Right cardiac atrium (tissue), 5 donors: ENCODE data around the gene C19orf25. TPM values are rescaled to one million over a fixed set of nuclear protein-coding genes. Genes with fewer than 3 reads are reported as not detected.

Experiments
- ATAC-seq, 2 donors: fragments of 200-7000 bp; cut with Tn5 transposase; one replicate each; pipeline versions ENCODE4 v1.8.0 to v1.9.1; 2020; ENCODE audit warnings: moderate library complexity in 2 of 2, mild to moderate bottlenecking in 1 of 2
- DNase-seq, 3 donors: peaks; one replicate each; pipeline ENCODE4 v3.0.0-alpha.2; 2020
- H3K27ac ChIP-seq: one replicate; pipeline ENCODE4 v1.5.1; 2013; ENCODE audit warnings: mild to moderate bottlenecking, low read length, control low read depth, moderate library complexity
- H3K27me3 ChIP-seq: one replicate; pipeline ENCODE4 v1.6.1; 2013; ENCODE audit not compliant: control insufficient read depth, insufficient read depth
- H3K4me1 ChIP-seq: one replicate; pipeline ENCODE4 v1.6.1; 2013; ENCODE audit warnings: low read length; ENCODE audit not compliant: control insufficient read depth, insufficient read depth
- H3K4me3 ChIP-seq: one replicate; pipeline ENCODE4 v1.5.1; 2013; ENCODE audit warnings: low read length, control low read depth
- H3K9me3 ChIP-seq: one replicate; pipeline ENCODE4 v1.6.1; 2013; ENCODE audit warnings: low read length; ENCODE audit not compliant: control insufficient read depth
- WGBS: extraction: QIAGEN DNeasy Blood & Tissue Kit; methylation state at CpG from one replicate; pipeline ENCODE4 v1.1.7; 2013; 5-methylcytosine and 5-hydroxymethylcytosine counted together
- intact Hi-C, 4 donors: fragments of 100-400 bp; cut with DNase I; formaldehyde crosslinking; loops; one replicate each; pipeline versions ENCODE4 v1.11.0 to v1.14.0; 2022 to 2023
- polyA plus RNA-seq: library from polyadenylated mRNA; stranded (reverse); fragments of 200-250 nt; gene quantifications from one replicate; pipeline ENCODE4 v1.2.3, GENCODE V29; 2013
- total RNA-seq, 4 donors: library from RNA; stranded (reverse); fragmentation: NEBNext Ultra II Directional; extraction: Animal tissue kit (Norgen Biotek cat#: 25700); gene quantifications; one replicate each; pipeline ENCODE4 v1.2.1, GENCODE V29; 2021
- donor health status: healthy with polysubstance abuse.
- donor health status: DM: no; HTN: yes; CAD: no.
- donor health status: DM: no; HTN: no; CAD: no.
- donor health status: DM: no; HTN: yes; CAD: no; lungs with severe emphysema.
- donor health status: DM: yes; HTN: yes; CAD: no.

The C19orf25 gene
- total and polyA plus RNA-seq, 5 donors, result 14.4 to 23.6 (median 18.2) TPM

DNA sequence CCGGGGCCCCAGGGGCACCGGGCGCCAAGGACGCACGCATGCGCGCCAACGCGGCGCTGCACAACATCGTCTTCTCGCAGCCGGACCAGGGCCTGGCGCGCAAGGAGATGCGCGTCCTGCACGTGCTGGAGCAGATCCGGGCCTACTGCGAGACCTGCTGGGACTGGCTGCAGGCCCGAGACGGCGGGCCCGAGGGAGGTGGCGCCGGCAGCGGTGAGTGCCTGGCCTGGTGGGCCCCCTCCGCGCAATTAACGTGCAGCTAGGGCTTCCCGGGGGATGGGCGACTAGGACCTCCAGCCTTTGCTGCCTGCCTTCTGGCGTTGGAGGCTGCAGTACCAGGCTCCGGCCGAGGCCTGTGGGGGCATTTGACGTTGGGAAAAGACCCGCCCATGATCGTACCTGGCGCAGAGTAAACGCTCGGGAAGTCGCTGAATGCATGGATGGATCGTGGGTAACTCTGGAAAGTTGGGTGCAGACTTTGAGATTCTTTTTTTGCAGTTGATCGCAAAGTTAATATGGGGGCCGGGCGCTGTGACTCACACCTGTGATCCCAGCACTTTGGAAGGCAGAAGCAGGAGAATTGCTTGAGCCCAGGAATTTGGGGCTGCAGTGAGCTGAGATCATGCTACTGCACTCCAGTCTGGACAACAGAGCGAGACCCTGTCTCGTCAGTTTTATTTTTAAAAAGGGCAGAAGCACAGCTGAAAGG lies 21.8 kb downstream of the C19orf25 start:
- no peak for ATAC-seq
- H3K4me3 ChIP-seq, result no peak overlapping the region
- H3K4me1 ChIP-seq, result no peaks in the 10 kb centered on the region
- DNase-seq, result peak in 2 of 3 donors; percentile 42 to 62
- no peak overlapping the region for H3K27ac ChIP-seq
- no peaks in the 10 kb centered on the region for H3K9me3 ChIP-seq
- no peaks in the 10 kb centered on the region for H3K27me3 ChIP-seq
- WGBS, result 14% methylated on average over 48 of the region's 48 CpGs
- intact Hi-C loops, result no loop called here

DNA sequence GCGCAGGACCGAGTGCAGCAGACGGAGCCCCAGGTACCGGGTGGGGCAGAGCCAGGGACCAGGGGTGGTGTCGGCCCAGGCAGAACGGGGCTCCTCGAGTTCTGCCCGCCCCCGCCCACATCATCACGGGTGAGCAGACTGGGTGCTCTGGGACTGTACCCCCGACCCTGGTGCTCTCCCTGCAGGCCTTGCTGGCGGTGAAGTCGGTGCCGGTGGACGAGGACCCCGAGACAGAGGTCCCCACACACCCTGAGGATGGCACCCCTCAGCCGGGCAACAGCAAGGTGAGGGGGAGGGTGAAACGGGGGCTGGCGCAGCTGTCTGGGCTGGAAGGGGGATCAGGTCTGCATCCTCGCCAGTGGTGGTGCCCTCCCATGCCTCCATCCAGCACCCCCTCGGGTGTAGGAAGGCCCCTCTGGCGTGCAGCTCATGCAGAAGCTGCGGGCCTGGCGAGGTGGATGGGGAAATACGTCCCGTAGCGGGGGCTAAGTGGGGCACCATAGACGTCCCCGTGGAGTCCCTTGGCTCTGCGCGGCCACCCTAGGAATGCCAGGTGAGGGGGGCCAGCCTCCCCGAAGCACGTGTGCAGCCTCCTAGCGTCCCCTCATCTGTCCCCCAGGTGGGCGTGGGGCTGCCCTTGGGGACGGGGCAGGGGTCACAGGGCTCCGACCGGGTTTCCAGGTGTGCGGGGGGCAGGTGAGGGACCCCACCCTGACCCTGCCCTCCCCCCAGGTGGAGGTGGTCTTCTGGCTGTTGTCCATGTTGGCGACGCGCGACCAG lies 22.7 kb downstream of the C19orf25 start:
- H3K27me3 ChIP-seq, result no peaks in the 10 kb centered on the region
- WGBS, result 23% methylated on average over 43 of the region's 43 CpGs
- DNase-seq (peak in 1 of 3 donors; percentile 49), ATAC-seq (no peak)
- H3K4me1 ChIP-seq, result no peaks in the 10 kb centered on the region
- no peaks in the 10 kb centered on the region for H3K9me3 ChIP-seq
- H3K27ac ChIP-seq, result no peak overlapping the region
- no peak overlapping the region for H3K4me3 ChIP-seq
- intact Hi-C loops, result no loop called here

DNA sequence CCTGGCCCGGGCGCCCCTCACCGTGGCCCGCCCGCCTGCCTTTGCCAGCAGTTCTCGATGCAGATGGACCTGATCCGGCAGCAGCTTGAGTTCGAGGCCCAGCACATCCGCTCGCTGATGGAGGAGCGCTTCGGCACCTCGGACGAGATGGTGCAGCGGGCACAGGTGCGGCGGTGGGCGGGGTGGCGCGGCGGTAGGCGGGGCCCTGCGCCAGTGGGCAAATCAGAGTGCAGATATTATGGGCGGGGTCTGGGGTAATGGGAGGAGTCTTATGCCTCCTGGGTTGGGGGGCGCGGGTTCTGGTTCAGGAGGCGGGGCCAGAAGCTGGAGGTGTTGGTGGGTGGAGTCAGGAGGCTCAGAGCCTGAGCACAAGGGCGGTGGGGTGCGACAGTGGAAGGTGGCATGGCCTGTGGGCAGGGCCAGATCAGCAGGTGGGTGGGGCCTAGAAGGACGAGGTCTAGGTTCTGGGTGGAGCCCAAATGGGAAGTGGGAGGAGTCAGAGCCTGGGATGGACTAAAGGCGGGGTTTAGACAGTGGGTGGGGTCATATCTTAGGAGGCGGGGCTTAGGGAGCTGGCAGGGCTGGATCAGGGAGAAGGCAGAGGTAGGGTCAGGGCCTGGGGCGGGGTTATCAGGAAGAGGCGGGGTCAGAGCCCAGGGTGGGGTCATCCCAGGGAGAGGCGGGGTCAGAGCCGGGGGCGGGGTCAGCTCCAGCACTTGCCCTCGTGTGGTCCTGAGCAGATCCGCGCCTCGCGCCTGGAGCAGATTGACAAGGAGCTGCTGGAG lies 23.5 kb downstream of the C19orf25 start:
- ATAC-seq, result peak; percentile 35 to 60
- Histone ChIP-seq H3K4me1 (no peaks in the 10 kb centered on the region), H3K4me3 (no peak overlapping the region), H3K27ac (no peak overlapping the region), H3K9me3 (no peaks in the 10 kb centered on the region), H3K27me3 (no peaks in the 10 kb centered on the region)
- DNase-seq, result peak; percentile 56 to 77 (median 74)
- intact Hi-C loops, result no loop called here
- 4% methylated on average over 42 of the region's 42 CpGs for WGBS

DNA sequence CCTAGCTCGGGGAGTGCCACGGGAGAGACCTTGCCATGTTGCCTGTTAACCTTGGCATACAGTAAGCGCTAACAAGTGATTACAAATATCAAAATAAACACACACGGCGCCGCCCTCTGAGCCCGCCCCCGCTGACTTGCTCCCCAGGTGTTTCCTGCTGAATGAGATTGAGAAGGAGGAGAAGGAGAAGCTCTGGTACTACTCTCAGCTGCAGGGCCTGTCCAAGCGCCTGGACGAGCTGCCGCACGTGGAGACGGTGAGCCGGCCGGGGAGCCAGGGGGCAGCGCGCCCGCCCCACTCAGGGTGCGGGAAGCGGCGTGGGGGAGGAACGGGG lies 24.0 kb downstream of the C19orf25 start:
- H3K9me3 ChIP-seq, result no peaks in the 10 kb centered on the region
- no peak overlapping the region for H3K27ac ChIP-seq
- no peaks in the 10 kb centered on the region for H3K27me3 ChIP-seq
- ATAC-seq (no peak), DNase-seq (peak in 1 of 3 donors; percentile 53)
- WGBS, result 6% methylated on average over 22 of the region's 22 CpGs
- intact Hi-C loops, result no loop called here
- no peaks in the 10 kb centered on the region for H3K4me1 ChIP-seq
- H3K4me3 ChIP-seq, result no peak overlapping the region

DNA sequence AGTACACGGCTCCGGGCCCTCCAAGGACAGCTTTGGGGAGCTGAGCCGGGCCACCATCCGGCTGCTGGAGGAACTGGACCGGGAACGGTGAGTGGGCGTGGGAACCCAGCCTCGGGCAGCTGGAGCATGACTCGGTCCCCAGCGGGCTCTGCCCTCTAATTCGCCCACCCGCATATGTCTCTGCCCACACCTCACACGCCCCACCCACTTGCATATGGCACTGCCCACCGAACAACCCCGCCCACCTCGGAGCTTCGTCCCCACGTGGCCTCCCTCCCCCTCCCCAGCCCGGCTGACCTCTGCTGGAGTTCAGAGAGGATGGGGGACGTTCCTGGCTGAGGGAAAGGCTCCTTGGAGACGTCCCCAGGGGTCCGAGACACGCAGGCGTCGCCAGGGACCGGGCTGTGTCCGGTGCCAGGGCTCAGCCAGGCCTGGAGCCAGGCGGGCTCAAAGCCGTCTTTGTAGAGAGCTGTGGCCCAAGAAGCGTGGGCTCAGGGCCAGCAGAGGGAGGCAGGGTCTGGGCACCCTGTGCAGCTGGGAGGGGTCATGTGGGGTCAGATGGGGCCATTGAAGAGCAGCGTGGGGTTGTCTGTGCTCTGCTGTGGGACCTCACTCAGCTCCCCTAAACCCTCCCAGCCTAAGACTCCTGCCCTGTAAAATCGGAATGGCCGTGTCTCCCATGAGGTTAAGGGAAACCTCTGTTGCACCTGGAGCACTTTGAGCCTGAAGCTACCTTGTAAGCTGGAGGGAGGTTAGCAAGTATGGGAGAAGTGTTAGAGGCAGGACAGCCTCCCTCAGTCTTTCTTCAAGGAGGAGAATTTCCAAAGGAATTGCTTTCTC lies 25.3 kb downstream of the C19orf25 start:
- 19% methylated on average over 33 of the region's 33 CpGs for WGBS
- Histone ChIP-seq H3K4me1 (no peaks in the 10 kb centered on the region), H3K9me3 (no peaks in the 10 kb centered on the region), H3K27ac (no peak overlapping the region), H3K27me3 (no peaks in the 10 kb centered on the region), H3K4me3 (no peak overlapping the region)
- intact Hi-C loops, result no loop called here
- ATAC-seq (peak; percentile 15 to 18), DNase-seq (peak; percentile 64 to 87 (median 81))

DNA sequence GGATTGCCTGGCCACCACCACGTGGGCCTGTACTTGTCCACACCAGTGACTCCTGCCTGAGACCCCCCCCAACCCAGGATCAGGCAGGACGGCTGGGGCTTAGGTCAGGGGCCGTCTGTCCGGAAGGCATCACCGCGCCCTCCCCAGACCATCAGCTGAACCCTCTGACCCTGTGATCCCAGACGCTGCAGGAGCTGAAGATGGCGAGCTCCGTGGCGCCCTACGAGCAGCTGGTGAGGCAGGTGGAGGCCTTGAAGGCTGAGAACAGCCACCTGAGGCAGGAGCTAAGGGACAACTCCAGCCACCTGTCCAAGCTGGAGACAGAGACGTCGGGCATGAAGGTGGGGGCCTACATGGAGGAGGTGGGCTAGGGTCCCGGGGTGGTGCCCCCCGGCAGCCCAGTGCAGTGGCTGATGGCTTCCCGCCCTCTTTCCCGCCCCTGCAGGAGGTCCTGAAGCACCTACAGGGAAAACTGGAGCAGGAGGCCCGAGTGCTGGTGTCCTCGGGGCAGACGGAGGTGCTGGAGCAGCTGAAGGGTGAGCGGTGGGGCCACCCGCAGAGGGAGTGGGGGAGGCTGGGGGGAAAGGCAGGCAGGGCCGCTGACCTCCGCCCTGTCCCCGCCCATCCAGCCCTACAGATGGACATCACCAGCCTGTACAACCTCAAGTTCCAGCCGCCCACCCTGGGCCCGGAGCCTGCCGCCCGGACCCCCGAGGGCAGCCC lies 26.1 kb downstream of the C19orf25 start:
- H3K4me3 ChIP-seq, result no peak overlapping the region
- peak in 1 of 3 donors; percentile 51 for DNase-seq
- H3K9me3 ChIP-seq, result no peaks in the 10 kb centered on the region
- no peak for ATAC-seq
- 53% methylated on average over 30 of the region's 30 CpGs for WGBS
- H3K27ac ChIP-seq, result no peak overlapping the region
- intact Hi-C loops, result no loop called here
- no peaks in the 10 kb centered on the region for H3K27me3 ChIP-seq
- H3K4me1 ChIP-seq, result no peaks in the 10 kb centered on the region

DNA sequence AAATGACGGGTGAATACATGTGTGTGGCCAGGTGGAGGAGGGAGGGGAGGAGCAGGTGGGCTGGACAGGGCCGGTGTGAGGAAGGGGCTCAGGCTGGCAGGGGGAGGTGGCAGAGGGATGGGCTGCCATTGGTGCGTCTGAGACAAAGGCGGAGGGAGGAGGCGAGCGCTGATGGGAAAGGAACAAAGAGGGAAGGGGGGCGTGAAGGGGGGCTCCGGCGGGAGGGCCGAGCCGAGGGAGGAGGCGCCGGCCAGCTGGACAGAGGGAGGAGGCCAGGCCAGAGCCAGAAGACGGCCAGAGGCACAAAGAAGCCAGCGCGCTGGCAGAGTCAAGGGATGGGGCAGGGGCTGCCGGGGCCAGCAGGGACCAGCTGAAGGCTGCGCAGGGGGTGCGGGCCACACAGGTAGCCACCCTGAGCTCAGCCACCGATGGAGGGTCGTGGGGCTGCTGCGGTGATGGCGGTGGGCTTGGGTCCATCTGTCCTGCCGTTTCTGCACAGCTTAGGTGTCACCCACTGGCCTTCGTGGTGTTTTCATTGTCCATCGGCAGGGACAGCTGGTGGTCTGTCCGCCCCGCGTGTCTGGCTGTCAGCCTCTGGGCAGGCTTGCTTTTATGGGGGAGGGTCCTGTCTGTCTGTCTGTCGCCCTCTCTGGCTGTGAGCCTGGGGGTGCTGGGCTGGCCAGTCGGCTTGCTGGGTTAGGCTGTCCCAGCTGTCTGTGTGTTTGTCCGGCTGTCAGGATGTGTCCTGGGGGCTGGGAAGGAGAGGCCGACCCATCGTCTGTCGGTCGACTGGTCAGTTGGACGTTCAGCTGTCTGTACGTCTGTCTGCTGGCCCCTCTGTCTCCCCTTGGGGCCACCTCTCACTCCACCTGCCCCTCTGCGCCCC lies 26.9 kb downstream of the C19orf25 start:
- peak in 1 of 3 donors; percentile 56 for DNase-seq
- no peaks in the 10 kb centered on the region for H3K4me1 ChIP-seq
- no peak overlapping the region for H3K27ac ChIP-seq
- H3K9me3 ChIP-seq, result no peaks in the 10 kb centered on the region
- H3K4me3 ChIP-seq, result no peak overlapping the region
- intact Hi-C loops, result no loop called here
- no peaks in the 10 kb centered on the region for H3K27me3 ChIP-seq
- WGBS, result 25% methylated on average over 39 of the region's 39 CpGs
- no peak for ATAC-seq

DNA sequence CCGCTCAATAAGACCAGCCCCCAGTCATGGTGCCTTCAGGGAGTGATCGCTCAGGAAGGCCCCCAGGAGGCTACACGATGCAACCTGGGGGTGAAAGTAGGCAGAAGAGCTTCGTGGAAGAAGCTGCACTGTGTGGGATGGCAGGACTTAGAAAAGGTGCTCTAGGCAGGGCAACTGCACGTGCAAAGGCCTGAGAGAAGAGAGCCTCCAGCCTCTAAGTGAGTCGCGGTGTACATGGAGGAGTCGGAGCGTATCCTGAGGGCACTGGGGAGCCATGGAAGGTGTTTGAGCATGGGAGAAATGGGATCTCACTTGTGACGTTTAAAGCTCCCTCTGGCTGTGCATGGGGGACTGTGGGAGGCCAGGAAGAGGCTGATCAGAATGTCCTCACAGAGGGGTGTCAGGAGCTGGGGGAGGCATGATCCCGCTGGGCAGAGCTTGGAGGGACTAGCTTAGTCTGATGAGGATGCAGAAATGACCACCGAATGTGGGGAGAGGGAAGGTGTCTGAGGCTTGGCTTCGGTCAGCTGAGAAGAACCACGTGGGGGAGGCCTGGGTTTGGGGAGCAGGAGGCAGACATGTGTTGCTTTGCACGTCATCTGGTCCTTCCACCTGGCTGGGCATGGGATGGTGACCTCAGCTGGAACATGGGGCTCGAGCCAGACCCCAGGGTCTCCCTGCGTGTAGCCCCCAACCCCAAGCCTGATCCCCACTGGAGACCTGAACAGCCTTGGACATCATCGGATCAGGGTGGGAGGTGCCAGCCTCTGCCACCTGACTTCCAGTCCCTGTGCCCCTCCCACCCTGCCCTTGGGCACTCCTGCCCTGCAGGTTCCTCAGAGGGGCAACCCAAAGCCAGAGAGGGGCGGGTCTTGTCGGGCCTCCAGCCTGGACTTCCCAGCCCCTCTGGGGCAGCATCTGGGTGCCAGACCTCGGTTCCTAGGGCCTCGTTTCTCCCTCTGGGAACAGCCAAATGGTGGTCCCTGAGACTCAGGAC lies 28.0 kb downstream of the C19orf25 start:
- Histone ChIP-seq H3K9me3 (no peaks in the 10 kb centered on the region), H3K27ac (no peak overlapping the region), H3K4me3 (no peak overlapping the region), H3K27me3 (no peaks in the 10 kb centered on the region), H3K4me1 (peaks cover 4% of the 10 kb centered on the region)
- DNase-seq (peak in 1 of 3 donors; percentile 29), ATAC-seq (no peak)
- WGBS, result 58% methylated on average over 22 of the region's 22 CpGs
- intact Hi-C loops, result no loop called here
